ENCODE results near the gene DISC1. TPM values are rescaled to one million over a fixed set of nuclear protein-coding genes. Genes with fewer than 3 reads are reported as not detected.

Gene DISC1
- polyA plus RNA-seq, 1 donor from 2014 or later: 0.84 TPM

- Histone ChIP-seq H3F3A (ENCODE audit: insufficient read depth, low read length, poor library complexity, severe bottlenecking) (no peaks in the 10 kb centered on the region), H3K9me2 (ENCODE audit: insufficient read depth, low read length) (no peaks in the 10 kb centered on the region), H3K4me3 (ENCODE audit: low read length) (no peak overlapping the region), H3K9me3 (ENCODE audit: low read length) (no peaks in the 10 kb centered on the region), H3K9ac (ENCODE audit: low read length) (no peak overlapping the region), H3K79me2 (replicated peaks; ENCODE audit: insufficient read depth, low read length) (no peaks in the 10 kb centered on the region), H4K20me1 (ENCODE audit: insufficient read depth) (no peaks in the 10 kb centered on the region), H3K4me2 (ENCODE audit: low read length) (no peak overlapping the region), H3K27ac (ENCODE audit: low read length) (no peak overlapping the region), H3K27me3 (ENCODE audit: insufficient read depth, low read depth, low read length) (no peaks in the 10 kb centered on the region), H2AFZ (ENCODE audit: low read depth, low read length) (no peak overlapping the region), H3K36me3 (ENCODE audit: insufficient read depth, low read length) (no peaks in the 10 kb centered on the region)
- TF ChIP-seq TAF1 (IDR thresholded peaks at IDR 0.05; ENCODE audit: low read depth): no peak
- TF ChIP-seq CTCF (IDR thresholded peaks at IDR 0.05; ENCODE audit: poor library complexity, severe bottlenecking): no peak
- TF ChIP-seq POLR2AphosphoS5 (IDR thresholded peaks at IDR 0.05): no peak
- TF ChIP-seq EP300 (conservative IDR thresholded peaks at IDR 0.05; ENCODE audit: poor library complexity, severe bottlenecking): no peak
- no peak for TF ChIP-seq SMC3 (conservative IDR thresholded peaks at IDR 0.05; ENCODE audit: poor library complexity)
- TF ChIP-seq REST (IDR thresholded peaks at IDR 0.05; ENCODE audit: borderline replicate concordance): no peak
- no peak for TF ChIP-seq RAD21 (conservative IDR thresholded peaks at IDR 0.05)
- no peak for TF ChIP-seq MXI1 (conservative IDR thresholded peaks at IDR 0.05; ENCODE audit: poor library complexity, severe bottlenecking)
These were observed 183.8 kb downstream of the DISC1 start for GRCh38 chr1:231810415-231810814.

- TF ChIP-seq REST (IDR thresholded peaks at IDR 0.05; ENCODE audit: borderline replicate concordance) (no peak), SMC3 (conservative IDR thresholded peaks at IDR 0.05; ENCODE audit: poor library complexity) (no peak), CTCF (IDR thresholded peaks at IDR 0.05; ENCODE audit: poor library complexity, severe bottlenecking) (no peak), EZH2 (IDR thresholded peaks at IDR 0.05; ENCODE audit: borderline replicate concordance, insufficient read depth, low read length, poor library complexity, severe bottlenecking) (no peak), EP300 (conservative IDR thresholded peaks at IDR 0.05; ENCODE audit: poor library complexity, severe bottlenecking) (no peak), TAF1 (IDR thresholded peaks at IDR 0.05; ENCODE audit: low read depth) (no peak), POLR2AphosphoS5 (IDR thresholded peaks at IDR 0.05) (no peak), RAD21 (conservative IDR thresholded peaks at IDR 0.05) (no peak), MXI1 (conservative IDR thresholded peaks at IDR 0.05; ENCODE audit: poor library complexity, severe bottlenecking) (no peak)
- Histone ChIP-seq H3K9me3 (ENCODE audit: low read length) (no peaks in the 10 kb centered on the region), H3K27me3 (ENCODE audit: insufficient read depth, low read depth, low read length) (no peaks in the 10 kb centered on the region), H3K4me2 (ENCODE audit: low read length) (no peak overlapping the region), H3F3A (ENCODE audit: insufficient read depth, low read length, poor library complexity, severe bottlenecking) (no peaks in the 10 kb centered on the region), H3K9ac (ENCODE audit: low read length) (no peak overlapping the region), H3K4me3 (ENCODE audit: low read length) (no peak overlapping the region), H3K27ac (ENCODE audit: low read length) (no peak overlapping the region), H3K36me3 (ENCODE audit: insufficient read depth, low read length) (no peaks in the 10 kb centered on the region), H4K20me1 (ENCODE audit: insufficient read depth) (no peaks in the 10 kb centered on the region), H3K79me2 (replicated peaks; ENCODE audit: insufficient read depth, low read length) (no peaks in the 10 kb centered on the region), H2AFZ (ENCODE audit: low read depth, low read length) (no peak overlapping the region), H3K9me2 (ENCODE audit: insufficient read depth, low read length) (no peaks in the 10 kb centered on the region)
These were observed 187.4 kb downstream of the DISC1 start for GRCh38 chr1:231814021-231814420.

Measured in neural cell (in vitro differentiated cells).